DND-41 (cell line): ENCODE measurements around the gene OBSCN.

ENCODE experiments used
- EZH2 ChIP-seq: IDR thresholded peaks from 3 replicates; pipeline ENCODE4 v1.6.1; 2012; ENCODE audit warnings: borderline replicate concordance, low read depth, mild to moderate bottlenecking, moderate library complexity, low read length, inconsistent platforms; ENCODE audit not compliant: severe bottlenecking
- TF ChIP-seq, protein P1 (sequence below): IDR thresholded peaks from 2 replicates; pipeline ENCODE4 v1.5.1; 2012; ENCODE audit warnings: borderline replicate concordance, low read length, moderate library complexity, mild to moderate bottlenecking; ENCODE audit not compliant: poor library complexity, severe bottlenecking; ENCODE audit errors: extremely low read depth

GRCh38 chr1:228415221-228415620, 207.4 kb downstream of the OBSCN start:
- TF ChIP-seq, protein P1, sequence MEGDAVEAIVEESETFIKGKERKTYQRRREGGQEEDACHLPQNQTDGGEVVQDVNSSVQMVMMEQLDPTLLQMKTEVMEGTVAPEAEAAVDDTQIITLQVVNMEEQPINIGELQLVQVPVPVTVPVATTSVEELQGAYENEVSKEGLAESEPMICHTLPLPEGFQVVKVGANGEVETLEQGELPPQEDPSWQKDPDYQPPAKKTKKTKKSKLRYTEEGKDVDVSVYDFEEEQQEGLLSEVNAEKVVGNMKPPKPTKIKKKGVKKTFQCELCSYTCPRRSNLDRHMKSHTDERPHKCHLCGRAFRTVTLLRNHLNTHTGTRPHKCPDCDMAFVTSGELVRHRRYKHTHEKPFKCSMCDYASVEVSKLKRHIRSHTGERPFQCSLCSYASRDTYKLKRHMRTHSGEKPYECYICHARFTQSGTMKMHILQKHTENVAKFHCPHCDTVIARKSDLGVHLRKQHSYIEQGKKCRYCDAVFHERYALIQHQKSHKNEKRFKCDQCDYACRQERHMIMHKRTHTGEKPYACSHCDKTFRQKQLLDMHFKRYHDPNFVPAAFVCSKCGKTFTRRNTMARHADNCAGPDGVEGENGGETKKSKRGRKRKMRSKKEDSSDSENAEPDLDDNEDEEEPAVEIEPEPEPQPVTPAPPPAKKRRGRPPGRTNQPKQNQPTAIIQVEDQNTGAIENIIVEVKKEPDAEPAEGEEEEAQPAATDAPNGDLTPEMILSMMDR = no peak
- TF ChIP-seq EZH2 = no peak
